ENCODE results near the gene PAQR4. TPM values are rescaled to one million over a fixed set of nuclear protein-coding genes. Genes with fewer than 3 reads are reported as not detected.

The PAQR4 gene
- total and polyA plus RNA-seq, 10 of the 15 experiments (the other 5 are each of a cell fraction or from before 2014, with no cell fraction given), result 0.39 to 31.8 (median 13.5) TPM

DNA sequence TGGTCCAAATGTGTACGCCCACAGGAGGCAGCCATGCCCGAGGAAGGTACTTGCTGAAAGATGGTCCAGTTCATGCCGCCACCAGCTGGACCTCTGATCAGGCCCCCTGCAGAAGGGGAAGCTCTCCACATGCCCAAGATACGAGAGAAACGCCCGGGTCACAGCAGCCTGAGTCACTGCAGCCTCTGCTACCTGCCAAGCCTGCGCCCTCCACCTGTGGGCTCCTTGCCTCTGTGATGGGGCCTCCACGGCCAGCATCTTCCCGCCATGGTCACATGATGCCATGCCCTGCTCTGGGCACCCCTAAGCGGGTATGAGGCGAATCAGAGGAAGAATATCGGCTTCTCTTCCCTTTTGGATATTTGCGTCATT lies 18.8 kb upstream of the PAQR4 start:
- SMC1A ChIA-PET (ENCODE audit: uncharacterized antibody, unreplicated experiment), result no interaction called here
- no peaks in the 10 kb centered on the region for H3K9me3 ChIP-seq (replicated peaks; ENCODE audit: control insufficient read depth, insufficient read depth, low read length)
- ATAC-seq (no peak), DNase-seq (ENCODE audit: low read depth, low spot score) (no peak), FAIRE-seq (no peak)
- BruUV-seq (replicated peaks), result no TSS peak
- WGBS (ENCODE audit: insufficient coverage, insufficient replicate concordance, low lambda C conversion rate, missing lambda C conversion rate), result 82% methylated on average over 13 of the region's 13 CpGs
- H3K4me3 ChIP-seq, result no peak overlapping the region
- no peaks in the 10 kb centered on the region for H3K27me3 ChIP-seq (replicated peaks in 1 of 2; ENCODE audit: control insufficient read depth in 2 of 2, insufficient read depth in 2 of 2, low read length in 1 of 2)
- H3K27ac ChIP-seq (ENCODE audit: control insufficient read depth, insufficient read depth), result no peak overlapping the region
- in situ Hi-C loops (cut with MboI), result no loop called here
- CTCF ChIA-PET, result interaction anchor here (3.1 kb wide), 1 partner anchor 23 kb away, joined by 10 read pairs; no protein-coding TSS in a partner anchor
- no peak overlapping the region for H3K9ac ChIP-seq (ENCODE audit: control insufficient read depth, insufficient read depth, low read length)
- no peaks in the 10 kb centered on the region for H3K79me2 ChIP-seq (ENCODE audit: control insufficient read depth, insufficient read depth, low read length)
- H3K4me1 ChIP-seq (ENCODE audit: control insufficient read depth, insufficient read depth, low read length), result peaks cover 7% of the 10 kb centered on the region
- POLR2A ChIA-PET, result no interaction called here
- TF ChIP-seq RELA (IDR thresholded peaks at IDR 0.05; ENCODE audit: borderline replicate concordance, partially characterized antibody) (no peak), FOXM1 (IDR thresholded peaks at IDR 0.05; ENCODE audit: low read depth, low read length) (no peak), EZH2 (IDR thresholded peaks at IDR 0.05; ENCODE audit: borderline replicate concordance, control insufficient read depth, low read depth, low read length) (no peak), SIN3A (IDR thresholded peaks at IDR 0.05; ENCODE audit: low read depth, low read length) (no peak), PAX5 (IDR thresholded peaks at IDR 0.05; ENCODE audit: borderline replicate concordance, low read depth, low read length) (no peak), ASH2L (IDR thresholded peaks at IDR 0.05; ENCODE audit: borderline replicate concordance, low read depth) (no peak), GATAD2B (conservative IDR thresholded peaks at IDR 0.05; ENCODE audit: low read depth) (no peak), STAT3 (IDR thresholded peaks at IDR 0.05; ENCODE audit: low read depth, low read length) (no peak), ZSCAN29 (IDR thresholded peaks at IDR 0.05) (no peak), MEF2B (IDR thresholded peaks at IDR 0.05; ENCODE audit: partially characterized antibody, poor library complexity, severe bottlenecking) (no peak)
- TF ChIP-seq, protein P1, sequence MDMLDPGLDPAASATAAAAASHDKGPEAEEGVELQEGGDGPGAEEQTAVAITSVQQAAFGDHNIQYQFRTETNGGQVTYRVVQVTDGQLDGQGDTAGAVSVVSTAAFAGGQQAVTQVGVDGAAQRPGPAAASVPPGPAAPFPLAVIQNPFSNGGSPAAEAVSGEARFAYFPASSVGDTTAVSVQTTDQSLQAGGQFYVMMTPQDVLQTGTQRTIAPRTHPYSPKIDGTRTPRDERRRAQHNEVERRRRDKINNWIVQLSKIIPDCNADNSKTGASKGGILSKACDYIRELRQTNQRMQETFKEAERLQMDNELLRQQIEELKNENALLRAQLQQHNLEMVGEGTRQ (IDR thresholded peaks at IDR 0.05; ENCODE audit: borderline replicate concordance, low read depth, low read length), result no peak
- TF ChIP-seq, protein P2, sequence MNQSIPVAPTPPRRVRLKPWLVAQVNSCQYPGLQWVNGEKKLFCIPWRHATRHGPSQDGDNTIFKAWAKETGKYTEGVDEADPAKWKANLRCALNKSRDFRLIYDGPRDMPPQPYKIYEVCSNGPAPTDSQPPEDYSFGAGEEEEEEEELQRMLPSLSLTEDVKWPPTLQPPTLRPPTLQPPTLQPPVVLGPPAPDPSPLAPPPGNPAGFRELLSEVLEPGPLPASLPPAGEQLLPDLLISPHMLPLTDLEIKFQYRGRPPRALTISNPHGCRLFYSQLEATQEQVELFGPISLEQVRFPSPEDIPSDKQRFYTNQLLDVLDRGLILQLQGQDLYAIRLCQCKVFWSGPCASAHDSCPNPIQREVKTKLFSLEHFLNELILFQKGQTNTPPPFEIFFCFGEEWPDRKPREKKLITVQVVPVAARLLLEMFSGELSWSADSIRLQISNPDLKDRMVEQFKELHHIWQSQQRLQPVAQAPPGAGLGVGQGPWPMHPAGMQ (IDR thresholded peaks at IDR 0.05; ENCODE audit: borderline replicate concordance), result no peak
- TF ChIP-seq, protein P3, sequence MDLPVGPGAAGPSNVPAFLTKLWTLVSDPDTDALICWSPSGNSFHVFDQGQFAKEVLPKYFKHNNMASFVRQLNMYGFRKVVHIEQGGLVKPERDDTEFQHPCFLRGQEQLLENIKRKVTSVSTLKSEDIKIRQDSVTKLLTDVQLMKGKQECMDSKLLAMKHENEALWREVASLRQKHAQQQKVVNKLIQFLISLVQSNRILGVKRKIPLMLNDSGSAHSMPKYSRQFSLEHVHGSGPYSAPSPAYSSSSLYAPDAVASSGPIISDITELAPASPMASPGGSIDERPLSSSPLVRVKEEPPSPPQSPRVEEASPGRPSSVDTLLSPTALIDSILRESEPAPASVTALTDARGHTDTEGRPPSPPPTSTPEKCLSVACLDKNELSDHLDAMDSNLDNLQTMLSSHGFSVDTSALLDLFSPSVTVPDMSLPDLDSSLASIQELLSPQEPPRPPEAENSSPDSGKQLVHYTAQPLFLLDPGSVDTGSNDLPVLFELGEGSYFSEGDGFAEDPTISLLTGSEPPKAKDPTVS (IDR thresholded peaks at IDR 0.05; ENCODE audit: low read depth, low read length), result no peak
- TF ChIP-seq, protein P4, sequence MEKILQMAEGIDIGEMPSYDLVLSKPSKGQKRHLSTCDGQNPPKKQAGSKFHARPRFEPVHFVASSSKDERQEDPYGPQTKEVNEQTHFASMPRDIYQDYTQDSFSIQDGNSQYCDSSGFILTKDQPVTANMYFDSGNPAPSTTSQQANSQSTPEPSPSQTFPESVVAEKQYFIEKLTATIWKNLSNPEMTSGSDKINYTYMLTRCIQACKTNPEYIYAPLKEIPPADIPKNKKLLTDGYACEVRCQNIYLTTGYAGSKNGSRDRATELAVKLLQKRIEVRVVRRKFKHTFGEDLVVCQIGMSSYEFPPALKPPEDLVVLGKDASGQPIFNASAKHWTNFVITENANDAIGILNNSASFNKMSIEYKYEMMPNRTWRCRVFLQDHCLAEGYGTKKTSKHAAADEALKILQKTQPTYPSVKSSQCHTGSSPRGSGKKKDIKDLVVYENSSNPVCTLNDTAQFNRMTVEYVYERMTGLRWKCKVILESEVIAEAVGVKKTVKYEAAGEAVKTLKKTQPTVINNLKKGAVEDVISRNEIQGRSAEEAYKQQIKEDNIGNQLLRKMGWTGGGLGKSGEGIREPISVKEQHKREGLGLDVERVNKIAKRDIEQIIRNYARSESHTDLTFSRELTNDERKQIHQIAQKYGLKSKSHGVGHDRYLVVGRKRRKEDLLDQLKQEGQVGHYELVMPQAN (conservative IDR thresholded peaks at IDR 0.05), result no peak
- TF ChIP-seq, protein P5, sequence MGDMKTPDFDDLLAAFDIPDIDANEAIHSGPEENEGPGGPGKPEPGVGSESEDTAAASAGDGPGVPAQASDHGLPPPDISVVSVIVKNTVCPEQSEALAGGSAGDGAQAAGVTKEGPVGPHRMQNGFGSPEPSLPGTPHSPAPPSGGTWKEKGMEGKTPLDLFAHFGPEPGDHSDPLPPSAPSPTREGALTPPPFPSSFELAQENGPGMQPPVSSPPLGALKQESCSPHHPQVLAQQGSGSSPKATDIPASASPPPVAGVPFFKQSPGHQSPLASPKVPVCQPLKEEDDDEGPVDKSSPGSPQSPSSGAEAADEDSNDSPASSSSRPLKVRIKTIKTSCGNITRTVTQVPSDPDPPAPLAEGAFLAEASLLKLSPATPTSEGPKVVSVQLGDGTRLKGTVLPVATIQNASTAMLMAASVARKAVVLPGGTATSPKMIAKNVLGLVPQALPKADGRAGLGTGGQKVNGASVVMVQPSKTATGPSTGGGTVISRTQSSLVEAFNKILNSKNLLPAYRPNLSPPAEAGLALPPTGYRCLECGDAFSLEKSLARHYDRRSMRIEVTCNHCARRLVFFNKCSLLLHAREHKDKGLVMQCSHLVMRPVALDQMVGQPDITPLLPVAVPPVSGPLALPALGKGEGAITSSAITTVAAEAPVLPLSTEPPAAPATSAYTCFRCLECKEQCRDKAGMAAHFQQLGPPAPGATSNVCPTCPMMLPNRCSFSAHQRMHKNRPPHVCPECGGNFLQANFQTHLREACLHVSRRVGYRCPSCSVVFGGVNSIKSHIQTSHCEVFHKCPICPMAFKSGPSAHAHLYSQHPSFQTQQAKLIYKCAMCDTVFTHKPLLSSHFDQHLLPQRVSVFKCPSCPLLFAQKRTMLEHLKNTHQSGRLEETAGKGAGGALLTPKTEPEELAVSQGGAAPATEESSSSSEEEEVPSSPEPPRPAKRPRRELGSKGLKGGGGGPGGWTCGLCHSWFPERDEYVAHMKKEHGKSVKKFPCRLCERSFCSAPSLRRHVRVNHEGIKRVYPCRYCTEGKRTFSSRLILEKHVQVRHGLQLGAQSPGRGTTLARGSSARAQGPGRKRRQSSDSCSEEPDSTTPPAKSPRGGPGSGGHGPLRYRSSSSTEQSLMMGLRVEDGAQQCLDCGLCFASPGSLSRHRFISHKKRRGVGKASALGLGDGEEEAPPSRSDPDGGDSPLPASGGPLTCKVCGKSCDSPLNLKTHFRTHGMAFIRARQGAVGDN (IDR thresholded peaks at IDR 0.05), result no peak
- no peak overlapping the region for H3K4me2 ChIP-seq (ENCODE audit: control insufficient read depth, insufficient read depth)
- no peak overlapping the region for H2AFZ ChIP-seq (ENCODE audit: control insufficient read depth, low read depth, low read length)
- intact Hi-C loops (cut with micrococcal nuclease; ENCODE audit: unreplicated experiment), result no loop called here
- RAD21 ChIA-PET (ENCODE audit: unreplicated experiment), result no interaction called here
- H3K36me3 ChIP-seq (ENCODE audit: control insufficient read depth in 2 of 2, insufficient read depth in 2 of 2, low read length in 1 of 2), result no peaks in the 10 kb centered on the region
- H4K20me1 ChIP-seq (ENCODE audit: control insufficient read depth, insufficient read depth), result no peaks in the 10 kb centered on the region
